Measurements from ENCODE around the gene PXN. TPM values are rescaled to one million over a fixed set of nuclear protein-coding genes. Genes with fewer than 3 reads are reported as not detected.

The PXN gene
- total RNA-seq, 1 donor from 2014 or later, result 60.7 TPM

DNA sequence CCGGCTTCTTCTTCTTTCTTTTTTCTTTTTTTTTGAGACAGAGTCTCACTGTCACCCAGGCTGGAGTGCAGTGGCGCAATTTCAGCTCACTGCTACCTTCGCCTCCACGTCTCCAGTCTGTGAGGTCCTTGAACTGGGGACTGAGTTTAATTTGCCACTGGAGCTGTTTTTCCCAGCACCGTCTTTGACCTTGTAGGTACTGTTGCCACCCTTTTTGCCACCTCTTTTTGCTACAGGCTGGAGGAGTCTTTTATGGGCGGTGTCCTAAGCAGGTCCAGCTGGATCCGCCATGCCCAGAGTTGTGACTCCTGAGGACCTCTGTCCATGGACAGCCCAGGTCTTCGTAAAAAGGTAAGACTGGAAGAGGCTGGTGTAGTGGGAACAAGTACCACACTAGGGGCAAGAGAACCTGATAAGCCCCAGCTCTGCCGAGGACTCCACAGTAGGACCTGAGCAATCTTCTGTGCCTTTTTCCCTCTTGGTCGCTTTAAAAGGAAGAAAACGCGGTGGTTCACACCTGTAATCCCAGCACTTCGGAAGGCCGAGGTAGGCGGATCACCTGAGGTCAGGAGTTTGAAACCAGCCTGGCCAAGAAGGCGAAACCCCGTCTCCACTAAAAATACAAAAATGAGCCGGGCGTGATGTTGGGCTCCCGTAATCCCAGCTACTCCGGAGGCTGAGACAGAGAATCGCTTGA, 25.2 kb upstream of the PXN start:
- Mint-ChIP-seq H3K9me3 (no peaks in the 10 kb centered on the region), H3K36me3 (no peaks in the 10 kb centered on the region), H3K4me3 (no peak overlapping the region), H3K27ac (no peak overlapping the region), H3K4me1 (ENCODE audit: unreplicated experiment) (peaks cover 10% of the 10 kb centered on the region), H3K27me3 (peaks cover 2% of the 10 kb centered on the region)
- DNase-seq (ENCODE audit: extremely low spot score, unreplicated experiment), result no peak
- TF ChIP-seq, protein P1, sequence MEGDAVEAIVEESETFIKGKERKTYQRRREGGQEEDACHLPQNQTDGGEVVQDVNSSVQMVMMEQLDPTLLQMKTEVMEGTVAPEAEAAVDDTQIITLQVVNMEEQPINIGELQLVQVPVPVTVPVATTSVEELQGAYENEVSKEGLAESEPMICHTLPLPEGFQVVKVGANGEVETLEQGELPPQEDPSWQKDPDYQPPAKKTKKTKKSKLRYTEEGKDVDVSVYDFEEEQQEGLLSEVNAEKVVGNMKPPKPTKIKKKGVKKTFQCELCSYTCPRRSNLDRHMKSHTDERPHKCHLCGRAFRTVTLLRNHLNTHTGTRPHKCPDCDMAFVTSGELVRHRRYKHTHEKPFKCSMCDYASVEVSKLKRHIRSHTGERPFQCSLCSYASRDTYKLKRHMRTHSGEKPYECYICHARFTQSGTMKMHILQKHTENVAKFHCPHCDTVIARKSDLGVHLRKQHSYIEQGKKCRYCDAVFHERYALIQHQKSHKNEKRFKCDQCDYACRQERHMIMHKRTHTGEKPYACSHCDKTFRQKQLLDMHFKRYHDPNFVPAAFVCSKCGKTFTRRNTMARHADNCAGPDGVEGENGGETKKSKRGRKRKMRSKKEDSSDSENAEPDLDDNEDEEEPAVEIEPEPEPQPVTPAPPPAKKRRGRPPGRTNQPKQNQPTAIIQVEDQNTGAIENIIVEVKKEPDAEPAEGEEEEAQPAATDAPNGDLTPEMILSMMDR (conservative IDR thresholded peaks at IDR 0.05), result no peak

GRCh38 chr12:120287491-120287890, 22.0 kb upstream of the PXN start:
- Mint-ChIP-seq H3K4me3 (no peak overlapping the region), H3K9me3 (no peaks in the 10 kb centered on the region), H3K27ac (no peak overlapping the region), H3K36me3 (no peaks in the 10 kb centered on the region), H3K27me3 (peaks cover 2% of the 10 kb centered on the region), H3K4me1 (ENCODE audit: unreplicated experiment) (peaks cover 10% of the 10 kb centered on the region)
- no peak for DNase-seq (ENCODE audit: extremely low spot score, unreplicated experiment)
- TF ChIP-seq, protein P1 (conservative IDR thresholded peaks at IDR 0.05), result no peak

DNA sequence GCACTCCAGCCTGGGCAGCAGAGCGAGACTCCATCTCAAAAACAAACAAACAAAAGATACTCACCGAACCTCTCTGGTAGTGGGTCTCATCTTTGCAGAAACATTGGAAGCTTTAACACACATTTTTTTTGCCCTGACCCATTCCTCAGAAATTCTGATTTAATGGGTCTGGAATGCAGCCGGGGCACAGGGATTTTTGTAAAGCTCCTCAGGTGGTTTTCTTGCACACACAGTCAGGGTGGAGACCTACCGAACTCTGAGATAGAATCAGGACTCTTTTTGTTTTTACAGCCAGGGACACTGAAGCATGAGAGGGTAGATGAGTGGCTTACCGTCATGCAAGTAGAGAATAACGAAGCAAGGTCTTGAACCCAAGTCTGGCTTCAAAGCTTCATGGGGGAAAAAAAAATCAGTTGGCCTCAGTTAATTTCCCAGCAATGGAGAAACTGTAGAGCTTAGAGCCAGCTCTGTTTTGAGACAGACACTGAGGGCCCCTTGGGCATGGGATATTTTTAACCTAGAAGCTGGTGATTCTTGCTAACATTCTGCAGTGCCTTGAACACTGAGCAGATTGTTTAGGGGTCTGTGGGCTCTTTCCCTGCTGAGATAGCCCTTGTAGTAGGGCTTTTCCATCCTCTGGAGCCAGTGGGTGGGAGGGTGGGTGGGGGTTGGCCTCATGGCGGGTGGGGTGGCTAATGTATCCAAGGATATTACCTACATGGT, 21.4 kb upstream of the PXN start:
- TF ChIP-seq, protein P1 (conservative IDR thresholded peaks at IDR 0.05), result no peak
- Mint-ChIP-seq H3K27me3 (peaks cover 2% of the 10 kb centered on the region), H3K27ac (peak overlapping the region; percentile 79), H3K36me3 (no peaks in the 10 kb centered on the region), H3K4me1 (ENCODE audit: unreplicated experiment) (peaks cover 10% of the 10 kb centered on the region), H3K9me3 (no peaks in the 10 kb centered on the region), H3K4me3 (peak overlapping the region; percentile 46)
- no peak for DNase-seq (ENCODE audit: extremely low spot score, unreplicated experiment)

GRCh38 chr12:120284381-120284780, 18.9 kb upstream of the PXN start:
- Mint-ChIP-seq H3K27ac (no peak overlapping the region), H3K27me3 (peaks cover 2% of the 10 kb centered on the region), H3K4me1 (ENCODE audit: unreplicated experiment) (peaks cover 6% of the 10 kb centered on the region), H3K36me3 (no peaks in the 10 kb centered on the region), H3K9me3 (no peaks in the 10 kb centered on the region), H3K4me3 (no peak overlapping the region)
- TF ChIP-seq, protein P1 (conservative IDR thresholded peaks at IDR 0.05), result no peak
- no peak for DNase-seq (ENCODE audit: extremely low spot score, unreplicated experiment)

GRCh38 chr12:120283318-120283717, 17.8 kb upstream of the PXN start:
- H3K36me3 Mint-ChIP-seq, result no peaks in the 10 kb centered on the region
- peaks cover 6% of the 10 kb centered on the region for H3K4me1 Mint-ChIP-seq (ENCODE audit: unreplicated experiment)
- no peak overlapping the region for H3K27ac Mint-ChIP-seq
- TF ChIP-seq, protein P1 (conservative IDR thresholded peaks at IDR 0.05), result no peak
- H3K27me3 Mint-ChIP-seq, result peaks cover 2% of the 10 kb centered on the region
- no peaks in the 10 kb centered on the region for H3K9me3 Mint-ChIP-seq
- no peak for DNase-seq (ENCODE audit: extremely low spot score, unreplicated experiment)
- no peak overlapping the region for H3K4me3 Mint-ChIP-seq
